Measurements from ENCODE around the gene ABLIM3.

DNA sequence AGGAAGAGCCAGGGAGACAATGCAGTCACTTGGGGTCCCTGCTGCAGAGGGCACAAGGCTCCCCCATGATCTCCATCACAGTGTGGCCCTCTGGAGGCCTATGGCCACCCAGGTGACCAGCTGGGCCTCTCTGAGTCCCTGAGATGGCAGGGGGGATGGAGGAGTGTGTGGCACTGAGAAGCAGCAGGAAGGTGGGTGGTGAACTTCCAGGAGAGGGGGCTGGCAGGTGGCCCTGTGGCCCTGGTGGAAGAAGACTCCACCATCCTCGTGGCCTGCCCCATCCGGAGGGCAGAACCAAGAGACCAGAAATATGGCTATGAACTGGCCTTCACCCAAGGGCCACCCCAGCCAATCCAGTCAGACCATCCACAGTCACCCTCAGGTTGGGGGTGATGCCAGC, 98.6 kb downstream of the ABLIM3 start:
- TF ChIP-seq TAF1 (IDR thresholded peaks at IDR 0.05; ENCODE audit: low read depth, low read length) (no peak), POLR2AphosphoS5 (IDR thresholded peaks at IDR 0.05; ENCODE audit: low read depth, low read length) (no peak)
